Measurements from ENCODE around the gene COL18A1. TPM values are rescaled to one million over a fixed set of nuclear protein-coding genes. Genes with fewer than 3 reads are reported as not detected.

Gene COL18A1
- total RNA-seq, 1 experiment from 2014 or later, result 3.3 TPM

DNA sequence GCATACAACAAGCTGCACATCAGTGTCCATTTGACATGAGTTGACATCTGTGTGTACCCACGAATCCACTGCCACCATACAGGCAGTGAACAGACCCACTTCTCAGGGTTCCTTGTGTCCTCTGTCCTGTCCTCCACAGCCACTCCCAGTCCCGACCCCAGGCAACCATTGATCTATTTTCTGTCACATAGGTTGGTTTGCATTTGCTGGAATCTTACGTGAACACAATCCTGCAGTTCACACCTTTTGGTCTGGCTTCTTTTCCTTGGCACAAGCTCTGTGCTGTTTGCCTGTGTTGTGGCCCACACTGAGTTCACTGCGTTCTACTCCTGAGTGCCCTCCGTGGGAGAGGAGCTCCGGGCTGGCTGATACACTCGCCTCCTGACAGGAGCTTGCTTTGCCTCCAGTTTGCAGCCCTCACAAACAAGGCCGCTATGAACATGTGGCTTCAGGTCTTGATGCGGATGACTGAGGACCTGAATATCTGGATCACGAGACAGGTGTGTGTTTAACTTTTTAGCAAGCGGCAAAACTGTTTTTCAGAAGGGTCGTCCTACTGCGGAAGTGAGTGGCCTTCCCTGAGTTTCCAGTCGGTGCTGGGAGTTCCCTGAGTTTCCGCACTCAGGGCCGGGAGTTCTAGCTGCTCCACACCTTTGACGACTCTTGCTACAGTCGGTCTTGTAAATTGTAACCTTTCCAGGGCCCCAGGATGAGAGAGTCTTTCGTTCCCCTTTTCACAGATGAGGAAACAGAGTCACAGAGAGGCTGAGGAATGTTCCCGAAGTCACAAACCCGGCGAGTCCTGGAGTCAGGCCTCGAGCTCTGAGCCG lies 13.0 kb upstream of the COL18A1 start:
- Histone ChIP-seq H3K27ac (ENCODE audit: low read depth, low read length, poor library complexity, severe bottlenecking) (no peak overlapping the region), H3K4me3 (ENCODE audit: low read depth, low read length, poor library complexity, severe bottlenecking) (no peak overlapping the region), H3K27me3 (replicated peaks; ENCODE audit: insufficient read depth, low read depth, low read length, poor library complexity) (peaks cover 3% of the 10 kb centered on the region), H3K4me1 (ENCODE audit: insufficient read depth, low read length, poor library complexity, severe bottlenecking) (no peaks in the 10 kb centered on the region), H3K36me3 (ENCODE audit: insufficient read depth, low read length, poor library complexity, severe bottlenecking) (no peaks in the 10 kb centered on the region), H3K9me3 (ENCODE audit: low read depth, low read length, poor library complexity, severe bottlenecking) (no peaks in the 10 kb centered on the region)
- POLR2A ChIA-PET (ENCODE audit: low non-redundant PET), result no interaction called here
- TF ChIP-seq, protein P1, sequence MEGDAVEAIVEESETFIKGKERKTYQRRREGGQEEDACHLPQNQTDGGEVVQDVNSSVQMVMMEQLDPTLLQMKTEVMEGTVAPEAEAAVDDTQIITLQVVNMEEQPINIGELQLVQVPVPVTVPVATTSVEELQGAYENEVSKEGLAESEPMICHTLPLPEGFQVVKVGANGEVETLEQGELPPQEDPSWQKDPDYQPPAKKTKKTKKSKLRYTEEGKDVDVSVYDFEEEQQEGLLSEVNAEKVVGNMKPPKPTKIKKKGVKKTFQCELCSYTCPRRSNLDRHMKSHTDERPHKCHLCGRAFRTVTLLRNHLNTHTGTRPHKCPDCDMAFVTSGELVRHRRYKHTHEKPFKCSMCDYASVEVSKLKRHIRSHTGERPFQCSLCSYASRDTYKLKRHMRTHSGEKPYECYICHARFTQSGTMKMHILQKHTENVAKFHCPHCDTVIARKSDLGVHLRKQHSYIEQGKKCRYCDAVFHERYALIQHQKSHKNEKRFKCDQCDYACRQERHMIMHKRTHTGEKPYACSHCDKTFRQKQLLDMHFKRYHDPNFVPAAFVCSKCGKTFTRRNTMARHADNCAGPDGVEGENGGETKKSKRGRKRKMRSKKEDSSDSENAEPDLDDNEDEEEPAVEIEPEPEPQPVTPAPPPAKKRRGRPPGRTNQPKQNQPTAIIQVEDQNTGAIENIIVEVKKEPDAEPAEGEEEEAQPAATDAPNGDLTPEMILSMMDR (conservative IDR thresholded peaks at IDR 0.05; ENCODE audit: low read depth, low read length), result no peak
- TF ChIP-seq EZH2 (IDR thresholded peaks at IDR 0.05; ENCODE audit: borderline replicate concordance, low read depth, low read length, poor library complexity, severe bottlenecking), result no peak
- BruUV-seq (replicated peaks), result no TSS peak
- CTCF ChIA-PET, result no interaction called here
- DNase-seq (ENCODE audit: low spot score), result no peak
- intact Hi-C loops (cut with micrococcal nuclease; ENCODE audit: unreplicated experiment), result no loop called here

DNA sequence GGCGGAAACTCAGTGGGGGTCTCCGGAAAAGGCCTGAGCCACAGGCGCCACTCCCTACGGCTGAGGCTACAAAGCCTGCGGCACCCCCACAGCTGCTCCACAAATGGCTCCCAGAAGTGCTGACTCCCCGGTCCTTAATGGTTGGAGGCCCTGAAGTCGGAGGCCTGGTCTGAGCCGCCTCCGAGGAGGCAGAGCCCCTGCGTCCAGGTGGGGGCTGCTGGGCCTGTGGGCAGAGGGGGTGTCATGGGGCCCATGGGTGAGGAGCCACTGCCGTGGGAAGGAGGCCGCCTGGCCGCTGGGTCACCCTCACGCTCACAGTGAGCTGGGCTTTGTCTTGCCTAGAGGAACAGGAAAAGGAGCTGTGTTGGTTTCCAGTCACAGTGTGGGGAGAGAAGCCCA lies 12.4 kb upstream of the COL18A1 start:
- no peak for TF ChIP-seq EZH2 (IDR thresholded peaks at IDR 0.05; ENCODE audit: borderline replicate concordance, low read depth, low read length, poor library complexity, severe bottlenecking)
- TF ChIP-seq, protein P1 (conservative IDR thresholded peaks at IDR 0.05; ENCODE audit: low read depth, low read length), result no peak
- Histone ChIP-seq H3K9me3 (ENCODE audit: low read depth, low read length, poor library complexity, severe bottlenecking) (no peaks in the 10 kb centered on the region), H3K27me3 (replicated peaks; ENCODE audit: insufficient read depth, low read depth, low read length, poor library complexity) (peaks cover 9% of the 10 kb centered on the region), H3K27ac (ENCODE audit: low read depth, low read length, poor library complexity, severe bottlenecking) (no peak overlapping the region), H3K4me3 (ENCODE audit: low read depth, low read length, poor library complexity, severe bottlenecking) (no peak overlapping the region), H3K4me1 (ENCODE audit: insufficient read depth, low read length, poor library complexity, severe bottlenecking) (no peaks in the 10 kb centered on the region), H3K36me3 (ENCODE audit: insufficient read depth, low read length, poor library complexity, severe bottlenecking) (no peaks in the 10 kb centered on the region)
- DNase-seq (ENCODE audit: low spot score), result no peak
- intact Hi-C loops (cut with micrococcal nuclease; ENCODE audit: unreplicated experiment), result no loop called here
- ChIA-PET POLR2A (ENCODE audit: low non-redundant PET) (no interaction called here), CTCF (no interaction called here)
- no TSS peak for BruUV-seq (replicated peaks)

DNA sequence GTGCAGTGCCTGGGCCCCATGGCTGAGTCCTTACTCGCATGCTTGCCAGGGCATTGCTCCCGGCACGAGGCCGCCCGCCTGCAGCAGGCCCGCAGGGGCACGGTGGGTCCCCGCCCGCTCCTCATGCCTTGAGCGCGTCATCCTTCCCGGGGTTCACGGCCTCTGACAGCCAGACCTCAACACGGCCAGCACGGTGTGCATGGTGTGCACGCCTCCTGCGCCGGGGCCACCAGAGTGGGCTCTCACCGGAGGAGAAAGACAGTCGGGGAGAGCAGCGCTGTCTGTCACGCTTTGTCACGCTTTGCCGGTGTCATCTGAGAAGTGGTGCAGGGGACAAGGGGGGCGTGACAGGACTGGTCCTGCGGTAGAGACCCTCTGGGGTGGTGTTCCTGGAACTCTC lies 11.9 kb upstream of the COL18A1 start:
- intact Hi-C loops (cut with micrococcal nuclease; ENCODE audit: unreplicated experiment), result no loop called here
- no TSS peak for BruUV-seq (replicated peaks)
- Histone ChIP-seq H3K27ac (ENCODE audit: low read depth, low read length, poor library complexity, severe bottlenecking) (no peak overlapping the region), H3K27me3 (replicated peaks; ENCODE audit: insufficient read depth, low read depth, low read length, poor library complexity) (peaks cover 14% of the 10 kb centered on the region), H3K9me3 (ENCODE audit: low read depth, low read length, poor library complexity, severe bottlenecking) (no peaks in the 10 kb centered on the region), H3K4me1 (ENCODE audit: insufficient read depth, low read length, poor library complexity, severe bottlenecking) (no peaks in the 10 kb centered on the region), H3K4me3 (ENCODE audit: low read depth, low read length, poor library complexity, severe bottlenecking) (no peak overlapping the region), H3K36me3 (ENCODE audit: insufficient read depth, low read length, poor library complexity, severe bottlenecking) (no peaks in the 10 kb centered on the region)
- ChIA-PET POLR2A (ENCODE audit: low non-redundant PET) (no interaction called here), CTCF (no interaction called here)
- no peak for DNase-seq (ENCODE audit: low spot score)
- TF ChIP-seq, protein P1 (conservative IDR thresholded peaks at IDR 0.05; ENCODE audit: low read depth, low read length), result no peak
- TF ChIP-seq EZH2 (IDR thresholded peaks at IDR 0.05; ENCODE audit: borderline replicate concordance, low read depth, low read length, poor library complexity, severe bottlenecking), result no peak
